ENCODE measurements around the gene HHATL.
"Not testable (repeated sequence)": the region's sequence is repeated elsewhere in the genome, so short reads cannot be mapped to it uniquely, and the experiment has no call there.

The HHATL gene

DNA sequence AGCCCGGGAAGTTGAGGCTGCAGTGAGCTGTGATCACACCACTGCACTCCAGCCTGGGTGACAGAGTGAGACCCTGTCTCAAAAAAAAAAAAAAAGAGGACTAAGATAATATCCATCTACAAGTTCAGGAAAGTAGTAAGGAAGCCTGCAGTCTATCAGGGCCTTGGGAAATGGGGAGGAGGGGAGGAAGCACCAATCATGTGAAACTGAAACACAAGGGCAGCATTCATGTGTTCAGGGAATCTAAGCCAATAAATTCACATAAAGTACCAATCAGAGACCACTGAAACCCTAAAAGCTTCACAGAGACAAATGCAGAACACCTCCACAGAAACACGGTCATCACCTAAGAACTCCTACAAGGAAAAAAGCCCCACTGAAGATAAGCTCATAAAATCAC lies 22.9 kb upstream of the HHATL start:
- no peak for TF ChIP-seq EZH2 (IDR thresholded peaks at IDR 0.05; ENCODE audit: borderline replicate concordance, low read length)
- TF ChIP-seq, protein P1, sequence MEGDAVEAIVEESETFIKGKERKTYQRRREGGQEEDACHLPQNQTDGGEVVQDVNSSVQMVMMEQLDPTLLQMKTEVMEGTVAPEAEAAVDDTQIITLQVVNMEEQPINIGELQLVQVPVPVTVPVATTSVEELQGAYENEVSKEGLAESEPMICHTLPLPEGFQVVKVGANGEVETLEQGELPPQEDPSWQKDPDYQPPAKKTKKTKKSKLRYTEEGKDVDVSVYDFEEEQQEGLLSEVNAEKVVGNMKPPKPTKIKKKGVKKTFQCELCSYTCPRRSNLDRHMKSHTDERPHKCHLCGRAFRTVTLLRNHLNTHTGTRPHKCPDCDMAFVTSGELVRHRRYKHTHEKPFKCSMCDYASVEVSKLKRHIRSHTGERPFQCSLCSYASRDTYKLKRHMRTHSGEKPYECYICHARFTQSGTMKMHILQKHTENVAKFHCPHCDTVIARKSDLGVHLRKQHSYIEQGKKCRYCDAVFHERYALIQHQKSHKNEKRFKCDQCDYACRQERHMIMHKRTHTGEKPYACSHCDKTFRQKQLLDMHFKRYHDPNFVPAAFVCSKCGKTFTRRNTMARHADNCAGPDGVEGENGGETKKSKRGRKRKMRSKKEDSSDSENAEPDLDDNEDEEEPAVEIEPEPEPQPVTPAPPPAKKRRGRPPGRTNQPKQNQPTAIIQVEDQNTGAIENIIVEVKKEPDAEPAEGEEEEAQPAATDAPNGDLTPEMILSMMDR (IDR thresholded peaks at IDR 0.05; ENCODE audit: low read length), result no peak
- Histone ChIP-seq H3K4me3 (ENCODE audit: low read depth, low read length, poor library complexity, severe bottlenecking) (no peak overlapping the region), H3K9me3 (ENCODE audit: low read length) (no peaks in the 10 kb centered on the region), H3K9me2 (ENCODE audit: low read depth, low read length) (no peaks in the 10 kb centered on the region), H3F3A (ENCODE audit: insufficient read depth, low read length) (no peaks in the 10 kb centered on the region), H3K4me1 (ENCODE audit: insufficient read depth, low read length, severe bottlenecking) (no peaks in the 10 kb centered on the region), H3K36me3 (ENCODE audit: insufficient read depth, low read length) (no peaks in the 10 kb centered on the region), H3K79me2 (ENCODE audit: insufficient read depth, low read length) (no peaks in the 10 kb centered on the region), H3K9ac (ENCODE audit: low read length) (no peak overlapping the region), H3K4me2 (ENCODE audit: low read length) (no peak overlapping the region), H4K20me1 (ENCODE audit: insufficient read depth, low read length) (no peaks in the 10 kb centered on the region), H3K27me3 (ENCODE audit: insufficient read depth, low read length) (no peaks in the 10 kb centered on the region), H2AFZ (ENCODE audit: low read length) (no peak overlapping the region), H3K27ac (ENCODE audit: low read depth, low read length, poor library complexity, severe bottlenecking) (no peak overlapping the region)

DNA sequence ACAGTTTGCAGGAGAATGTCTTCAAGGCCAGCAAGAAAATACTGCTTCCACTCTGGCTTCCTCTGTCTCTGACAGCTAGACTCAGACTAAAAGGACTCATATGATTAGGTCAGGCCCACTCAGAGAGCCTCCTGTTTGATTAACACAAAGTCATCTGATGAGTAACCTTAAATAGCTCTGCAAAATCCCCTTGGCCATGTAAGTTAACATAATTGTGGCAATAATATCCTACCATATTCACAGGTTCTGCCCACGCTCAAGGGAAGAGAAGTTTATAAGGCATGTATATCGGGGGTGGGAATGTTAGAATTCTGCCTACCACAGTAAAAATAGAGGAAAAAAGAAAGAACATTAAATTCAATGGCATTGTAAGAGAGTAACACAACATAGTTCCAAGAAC lies 20.6 kb upstream of the HHATL start:
- Histone ChIP-seq H3K9me2 (ENCODE audit: low read depth, low read length) (no peaks in the 10 kb centered on the region), H3K9me3 (ENCODE audit: low read length) (no peaks in the 10 kb centered on the region), H2AFZ (ENCODE audit: low read length) (no peak overlapping the region), H3K27me3 (ENCODE audit: insufficient read depth, low read length) (no peaks in the 10 kb centered on the region), H3K79me2 (ENCODE audit: insufficient read depth, low read length) (no peaks in the 10 kb centered on the region), H3K9ac (ENCODE audit: low read length) (no peak overlapping the region), H3K4me1 (ENCODE audit: insufficient read depth, low read length, severe bottlenecking) (no peaks in the 10 kb centered on the region), H4K20me1 (ENCODE audit: insufficient read depth, low read length) (no peaks in the 10 kb centered on the region), H3K4me2 (ENCODE audit: low read length) (no peak overlapping the region), H3F3A (ENCODE audit: insufficient read depth, low read length) (no peaks in the 10 kb centered on the region), H3K27ac (ENCODE audit: low read depth, low read length, poor library complexity, severe bottlenecking) (no peak overlapping the region), H3K4me3 (ENCODE audit: low read depth, low read length, poor library complexity, severe bottlenecking) (no peak overlapping the region), H3K36me3 (ENCODE audit: insufficient read depth, low read length) (no peaks in the 10 kb centered on the region)
- TF ChIP-seq EZH2 (IDR thresholded peaks at IDR 0.05; ENCODE audit: borderline replicate concordance, low read length), result no peak
- TF ChIP-seq, protein P1 (IDR thresholded peaks at IDR 0.05; ENCODE audit: low read length), result no peak

DNA sequence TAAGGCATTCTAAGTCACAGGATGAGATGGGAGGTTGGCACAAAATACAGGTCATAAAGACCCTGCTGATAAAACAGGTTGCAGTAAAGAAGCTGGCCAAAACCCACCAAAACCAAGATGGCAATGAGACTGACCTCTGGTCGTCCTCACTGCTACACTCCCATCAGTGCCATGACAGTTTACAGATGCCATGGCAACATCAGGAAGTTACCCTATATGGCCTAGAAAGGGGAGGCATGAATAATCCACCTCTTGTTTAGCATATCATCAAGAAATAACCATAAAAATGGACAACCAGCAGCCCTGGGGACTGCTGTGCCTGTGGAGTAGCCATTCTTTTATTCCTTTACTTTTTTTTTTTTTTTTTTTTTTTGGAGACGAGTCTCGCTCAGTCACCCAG lies 19.8 kb upstream of the HHATL start:
- H3K36me3 ChIP-seq (ENCODE audit: insufficient read depth, low read length); H3K9ac ChIP-seq (ENCODE audit: low read length); H3K79me2 ChIP-seq (ENCODE audit: insufficient read depth, low read length); H4K20me1 ChIP-seq (ENCODE audit: insufficient read depth, low read length); H3K9me3 ChIP-seq (ENCODE audit: low read length); H3K4me3 ChIP-seq (ENCODE audit: low read depth, low read length, poor library complexity, severe bottlenecking); H3K27ac ChIP-seq (ENCODE audit: low read depth, low read length, poor library complexity, severe bottlenecking); H3K4me1 ChIP-seq (ENCODE audit: insufficient read depth, low read length, severe bottlenecking); H3K9me2 ChIP-seq (ENCODE audit: low read depth, low read length); H3K4me2 ChIP-seq (ENCODE audit: low read length); H2AFZ ChIP-seq (ENCODE audit: low read length); H3F3A ChIP-seq (ENCODE audit: insufficient read depth, low read length); H3K27me3 ChIP-seq (ENCODE audit: insufficient read depth, low read length): not testable (repeated sequence)

DNA sequence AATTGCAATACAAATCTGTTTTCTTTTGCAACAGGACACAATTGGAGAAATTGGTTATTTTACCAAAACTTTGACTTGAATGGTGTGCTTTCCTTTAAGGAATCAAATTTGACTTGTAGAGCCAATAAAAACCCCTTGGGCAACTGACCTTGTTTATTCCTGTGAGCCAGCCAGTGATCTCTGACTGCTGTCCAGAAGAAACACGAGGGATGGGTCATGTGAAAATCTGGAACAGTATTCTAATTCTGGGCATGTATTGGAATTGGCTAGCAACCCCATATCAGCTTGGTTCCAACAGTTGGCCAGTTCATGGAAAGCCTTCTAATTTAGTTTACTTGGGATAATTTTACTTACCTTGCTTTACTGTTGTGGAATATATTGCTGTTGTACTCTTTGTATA lies 19.1 kb upstream of the HHATL start:
- Histone ChIP-seq H3K4me2 (ENCODE audit: low read length) (no peak overlapping the region), H3K27me3 (ENCODE audit: insufficient read depth, low read length) (no peaks in the 10 kb centered on the region), H3K36me3 (ENCODE audit: insufficient read depth, low read length) (no peaks in the 10 kb centered on the region), H3K9ac (ENCODE audit: low read length) (no peak overlapping the region), H4K20me1 (ENCODE audit: insufficient read depth, low read length) (no peaks in the 10 kb centered on the region), H3K4me3 (ENCODE audit: low read depth, low read length, poor library complexity, severe bottlenecking) (no peak overlapping the region), H3K4me1 (ENCODE audit: insufficient read depth, low read length, severe bottlenecking) (no peaks in the 10 kb centered on the region), H2AFZ (ENCODE audit: low read length) (no peak overlapping the region), H3F3A (ENCODE audit: insufficient read depth, low read length) (no peaks in the 10 kb centered on the region), H3K79me2 (ENCODE audit: insufficient read depth, low read length) (no peaks in the 10 kb centered on the region), H3K27ac (ENCODE audit: low read depth, low read length, poor library complexity, severe bottlenecking) (no peak overlapping the region), H3K9me3 (ENCODE audit: low read length) (no peaks in the 10 kb centered on the region), H3K9me2 (ENCODE audit: low read depth, low read length) (no peaks in the 10 kb centered on the region)
- TF ChIP-seq, protein P1 (IDR thresholded peaks at IDR 0.05; ENCODE audit: low read length), result no peak
- TF ChIP-seq EZH2 (IDR thresholded peaks at IDR 0.05; ENCODE audit: borderline replicate concordance, low read length), result no peak
